A549 (cell line): ENCODE data around the gene TNK1.

Experiments
- CBX8 ChIP-seq: fragments of 200-600 bp; sonication (generic); IDR thresholded peaks from 2 replicates; pipeline ENCODE4 v1.6.1; 2016
- CHD2 ChIP-seq: fragments of 150-350 bp; IDR thresholded peaks from 2 replicates; pipeline ENCODE4 v1.6.1; 2014; ENCODE audit warnings: low read length; ENCODE audit not compliant: partially characterized antibody
- CTCF ChIP-seq: fragments of >200 bp; sonication (Bioruptor Twin); formaldehyde crosslinking; IDR thresholded peaks from 3 replicates; pipeline ENCODE4 v1.5.1; 2016
- EP300 ChIP-seq, 2 experiments: fragments of >200 bp; sonication (Bioruptor Twin); formaldehyde crosslinking; IDR thresholded peaks; 2 replicates in 1 of 2; 3 replicates in 1 of 2; pipeline ENCODE4 v1.6.1; 2016 to 2017
- MYC ChIP-seq: IDR thresholded peaks from 2 replicates; pipeline ENCODE4 v1.6.1; 2012; ENCODE audit warnings: mild to moderate bottlenecking, inconsistent platforms, low read length, improper control_type of control experiment, borderline replicate concordance
- POLR2A ChIP-seq: IDR thresholded peaks from 2 replicates; pipeline ENCODE4 v1.6.1; 2012; ENCODE audit warnings: mild to moderate bottlenecking, low read length
- POLR2AphosphoS2 ChIP-seq: conservative IDR thresholded peaks from 2 replicates; pipeline ENCODE4 v1.6.1; 2012; ENCODE audit warnings: low read length, improper control_type of control experiment, inconsistent platforms
- RAD21 ChIP-seq, 2 experiments: fragments of >200 bp in 1 of 2; sonication (Bioruptor Twin) in 1 of 2; formaldehyde crosslinking in 1 of 2; IDR thresholded peaks in 1 of 2; conservative IDR thresholded peaks in 1 of 2; 2 replicates in 1 of 2; 3 replicates in 1 of 2; pipeline ENCODE4 v1.6.1; 2012 to 2018; ENCODE audit warnings: inconsistent platforms in 1 of 2
- RCOR1 ChIP-seq: fragments of 150-350 bp; IDR thresholded peaks from 2 replicates; pipeline ENCODE4 v1.6.1; 2014; ENCODE audit warnings: antibody characterized with exemption, low read length, low read depth
- RNF2 ChIP-seq: fragments of 200-600 bp; sonication (generic); IDR thresholded peaks from 2 replicates; pipeline ENCODE4 v1.6.1; 2016; ENCODE audit warnings: low read depth, mild to moderate bottlenecking, antibody characterized with exemption, moderate library complexity, borderline replicate concordance
- SMC3 ChIP-seq: fragments of >200 bp; sonication (Bioruptor Twin); formaldehyde crosslinking; IDR thresholded peaks from 3 replicates; pipeline ENCODE4 v1.6.1; 2018; ENCODE audit warnings: inconsistent platforms
- TP53 ChIP-seq: fragments of 250-450 bp; sonication (Bioruptor Pico); IDR thresholded peaks from 2 replicates; pipeline ENCODE4 v1.5.0; 2021; ENCODE audit warnings: mild to moderate bottlenecking, moderate library complexity
- ZNF302 ChIP-seq: fragments of 250-450 bp; sonication (Bioruptor Pico); IDR thresholded peaks from 2 replicates; pipeline ENCODE4 v1.9.0; 2021; ENCODE audit warnings: inconsistent platforms, mild to moderate bottlenecking, moderate library complexity
- TF ChIP-seq, protein P1 (sequence below): fragments of 250-450 bp; sonication (Bioruptor Pico); IDR thresholded peaks from 2 replicates; pipeline ENCODE4 v1.5.0; 2021; ENCODE audit warnings: mild to moderate bottlenecking, moderate library complexity, borderline replicate concordance

GRCh38 chr17:7348478-7349242 lies 32.2 kb upstream of the TNK1 start:
- TF ChIP-seq RCOR1 (no peak), CTCF (no peak), SMC3 (no peak), POLR2AphosphoS2 (no peak), POLR2A (no peak; the same call in 1 of the 2 replicates), MYC (no peak), RAD21 (conservative IDR thresholded peaks at IDR 0.05 in 1 of 2, IDR thresholded peaks at IDR 0.05 in 1 of 2) (no peak), CHD2 (no peak), EP300 (IDR thresholded peaks at IDR 0.05) (no peak), RNF2 (no peak), CBX8 (no peak), TP53 (CRISPR knock-in tag) (no peak), ZNF302 (CRISPR knock-in tag) (no peak)
- TF ChIP-seq, protein P1, sequence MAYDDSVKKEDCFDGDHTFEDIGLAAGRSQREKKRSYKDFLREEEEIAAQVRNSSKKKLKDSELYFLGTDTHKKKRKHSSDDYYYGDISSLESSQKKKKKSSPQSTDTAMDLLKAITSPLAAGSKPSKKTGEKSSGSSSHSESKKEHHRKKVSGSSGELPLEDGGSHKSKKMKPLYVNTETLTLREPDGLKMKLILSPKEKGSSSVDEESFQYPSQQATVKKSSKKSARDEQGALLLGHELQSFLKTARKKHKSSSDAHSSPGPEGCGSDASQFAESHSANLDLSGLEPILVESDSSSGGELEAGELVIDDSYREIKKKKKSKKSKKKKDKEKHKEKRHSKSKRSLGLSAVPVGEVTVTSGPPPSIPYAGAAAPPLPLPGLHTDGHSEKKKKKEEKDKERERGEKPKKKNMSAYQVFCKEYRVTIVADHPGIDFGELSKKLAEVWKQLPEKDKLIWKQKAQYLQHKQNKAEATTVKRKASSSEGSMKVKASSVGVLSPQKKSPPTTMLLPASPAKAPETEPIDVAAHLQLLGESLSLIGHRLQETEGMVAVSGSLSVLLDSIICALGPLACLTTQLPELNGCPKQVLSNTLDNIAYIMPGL (CRISPR knock-in tag): no peak
